Measurements from ENCODE around the gene RAD51B. TPM values are rescaled to one million over a fixed set of nuclear protein-coding genes. Genes with fewer than 3 reads are reported as not detected.
A peak's percentile ranks its signal among the peaks of the same experiment; 100 is the strongest.

Gene RAD51B
- total and polyA plus RNA-seq, 2 of the 13 experiments (the other 11 are each of a cell fraction or from before 2014, with no cell fraction given), result 7.0 to 9.5 TPM

DNA sequence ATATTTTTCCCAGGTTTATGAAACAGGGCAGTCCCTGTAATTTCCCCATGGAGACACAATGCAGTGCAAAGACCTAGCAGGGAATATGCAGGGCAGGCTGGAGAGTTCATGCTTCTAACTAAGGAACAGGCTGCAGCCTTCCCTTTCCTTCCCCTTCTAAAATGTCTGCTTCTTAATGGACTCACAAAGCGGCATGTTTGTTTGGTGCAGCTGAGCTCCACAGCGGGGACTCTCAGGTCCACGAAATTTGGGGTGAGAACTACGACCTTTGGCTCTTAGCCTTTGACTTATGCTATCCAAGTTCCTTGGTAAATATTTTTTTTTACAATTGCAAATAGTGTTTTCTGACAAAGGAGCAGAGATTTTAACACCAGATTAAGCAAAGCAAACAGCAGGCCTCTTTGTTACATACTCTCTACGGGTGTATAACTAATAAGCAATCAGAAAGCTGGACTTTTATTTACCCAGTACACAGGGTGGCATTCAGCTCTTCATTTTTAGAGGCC lies 649.7 kb downstream of the RAD51B start (continued):
- TF ChIP-seq, protein P1, sequence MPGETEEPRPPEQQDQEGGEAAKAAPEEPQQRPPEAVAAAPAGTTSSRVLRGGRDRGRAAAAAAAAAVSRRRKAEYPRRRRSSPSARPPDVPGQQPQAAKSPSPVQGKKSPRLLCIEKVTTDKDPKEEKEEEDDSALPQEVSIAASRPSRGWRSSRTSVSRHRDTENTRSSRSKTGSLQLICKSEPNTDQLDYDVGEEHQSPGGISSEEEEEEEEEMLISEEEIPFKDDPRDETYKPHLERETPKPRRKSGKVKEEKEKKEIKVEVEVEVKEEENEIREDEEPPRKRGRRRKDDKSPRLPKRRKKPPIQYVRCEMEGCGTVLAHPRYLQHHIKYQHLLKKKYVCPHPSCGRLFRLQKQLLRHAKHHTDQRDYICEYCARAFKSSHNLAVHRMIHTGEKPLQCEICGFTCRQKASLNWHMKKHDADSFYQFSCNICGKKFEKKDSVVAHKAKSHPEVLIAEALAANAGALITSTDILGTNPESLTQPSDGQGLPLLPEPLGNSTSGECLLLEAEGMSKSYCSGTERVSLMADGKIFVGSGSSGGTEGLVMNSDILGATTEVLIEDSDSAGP (CRISPR knock-in tag; IDR thresholded peaks at IDR 0.05; ENCODE audit: borderline replicate concordance), result no peak
- TF ChIP-seq NKX3-1 (CRISPR knock-in tag; IDR thresholded peaks at IDR 0.05) (peak; percentile 90), NCOA1 (CRISPR knock-in tag; IDR thresholded peaks at IDR 0.05) (no peak), SRSF4 (IDR thresholded peaks at IDR 0.05; ENCODE audit: low read depth, low read length, poor library complexity, severe bottlenecking) (no peak), ZNF646 (CRISPR knock-in tag; IDR thresholded peaks at IDR 0.05) (peak; percentile 28; the same call in 1 of the 2 replicates), HNRNPH1 (optimal IDR thresholded peaks at IDR 0.05; ENCODE audit: low read depth, low read length) (no peak), KIAA2018 (CRISPR knock-in tag; IDR thresholded peaks at IDR 0.05; ENCODE audit: borderline replicate concordance) (no peak)
- TF ChIP-seq, protein P2, sequence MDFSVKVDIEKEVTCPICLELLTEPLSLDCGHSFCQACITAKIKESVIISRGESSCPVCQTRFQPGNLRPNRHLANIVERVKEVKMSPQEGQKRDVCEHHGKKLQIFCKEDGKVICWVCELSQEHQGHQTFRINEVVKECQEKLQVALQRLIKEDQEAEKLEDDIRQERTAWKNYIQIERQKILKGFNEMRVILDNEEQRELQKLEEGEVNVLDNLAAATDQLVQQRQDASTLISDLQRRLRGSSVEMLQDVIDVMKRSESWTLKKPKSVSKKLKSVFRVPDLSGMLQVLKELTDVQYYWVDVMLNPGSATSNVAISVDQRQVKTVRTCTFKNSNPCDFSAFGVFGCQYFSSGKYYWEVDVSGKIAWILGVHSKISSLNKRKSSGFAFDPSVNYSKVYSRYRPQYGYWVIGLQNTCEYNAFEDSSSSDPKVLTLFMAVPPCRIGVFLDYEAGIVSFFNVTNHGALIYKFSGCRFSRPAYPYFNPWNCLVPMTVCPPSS (IDR thresholded peaks at IDR 0.05), result no peak

All from HepG2 (cell line).